ENCODE measurements around the gene RBM19. TPM values are rescaled to one million over a fixed set of nuclear protein-coding genes. Genes with fewer than 3 reads are reported as not detected.

The RBM19 gene
- total and polyA plus RNA-seq, 4 donors = 7.9 to 18.7 (median 9.0) TPM

DNA sequence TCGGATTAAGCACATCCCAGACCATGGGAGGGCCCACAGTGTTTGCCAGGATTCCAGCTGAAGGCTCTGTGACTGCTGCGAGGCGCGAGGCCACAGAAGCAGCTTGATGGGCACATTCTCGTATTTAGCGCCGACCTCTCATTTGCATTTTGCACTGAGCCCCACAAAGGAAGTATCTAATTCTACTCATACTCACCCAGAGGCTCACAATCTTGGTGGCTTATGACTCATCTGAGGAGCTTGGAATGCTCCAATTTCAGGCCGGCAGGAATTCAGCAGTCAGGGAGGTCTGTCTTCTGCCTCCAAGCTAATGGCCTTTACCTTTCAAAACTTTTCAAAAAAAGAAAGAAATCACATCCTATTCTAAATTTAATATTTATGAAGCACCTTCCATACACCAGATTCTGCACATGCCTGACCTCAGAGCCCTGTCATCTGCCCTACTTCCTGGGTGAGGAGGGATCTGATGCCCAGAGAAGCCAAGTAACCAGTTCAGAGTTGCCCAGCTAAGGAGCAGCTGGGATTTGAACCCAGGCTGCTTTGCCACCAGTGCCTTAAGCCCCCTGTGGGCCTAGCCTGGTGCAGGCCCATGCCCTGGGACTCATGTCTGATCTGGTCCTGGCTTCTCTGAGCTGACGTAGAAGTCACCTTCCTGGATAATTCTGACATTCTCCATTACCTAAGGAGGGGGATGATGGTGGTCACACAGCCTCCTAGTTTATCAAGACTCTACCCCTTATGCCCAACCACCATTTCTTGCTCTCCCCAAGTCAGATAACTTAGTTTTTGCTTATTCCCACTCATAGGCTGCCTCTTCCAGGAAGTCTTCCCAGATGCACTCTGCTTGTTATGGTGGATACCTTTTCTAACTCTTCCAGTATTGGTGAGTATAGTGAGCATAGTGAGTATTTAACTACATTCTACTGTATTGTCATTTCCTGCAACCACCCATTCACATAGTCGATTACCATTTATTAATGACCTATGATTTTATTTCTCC, 198.9 kb downstream of the RBM19 start:
- H3K27ac ChIP-seq (ENCODE audit: low read depth in 1 of 2, low read length in 2 of 2) = peak overlapping the region in 1 of 2 donors; percentile 17
- no peaks in the 10 kb centered on the region for H3K36me3 ChIP-seq (ENCODE audit: control insufficient read depth in 4 of 4, insufficient read depth in 3 of 4, low read depth in 1 of 4, low read length in 3 of 4)
- WGBS = 78% methylated on average over 10 of the region's 10 CpGs
- H3K4me1 ChIP-seq (ENCODE audit: control insufficient read depth in 4 of 4, insufficient read depth in 4 of 4, low read length in 3 of 4) = peaks cover 3 to 17% (median 10%) of the 10 kb centered on the region in 4 donors
- DNase-seq (ENCODE audit: low spot score) = no peak
- no peak overlapping the region for H3K4me3 ChIP-seq (ENCODE audit: low read depth in 1 of 3, low read length in 3 of 3)
- TF ChIP-seq, protein P1, sequence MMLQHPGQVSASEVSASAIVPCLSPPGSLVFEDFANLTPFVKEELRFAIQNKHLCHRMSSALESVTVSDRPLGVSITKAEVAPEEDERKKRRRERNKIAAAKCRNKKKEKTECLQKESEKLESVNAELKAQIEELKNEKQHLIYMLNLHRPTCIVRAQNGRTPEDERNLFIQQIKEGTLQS (IDR thresholded peaks at IDR 0.05) = no peak
- TF ChIP-seq FOXA1 (IDR thresholded peaks at IDR 0.05) = no peak
- no peak for TF ChIP-seq EGR1 (IDR thresholded peaks at IDR 0.05; ENCODE audit: low read depth in 2 of 2)
- TF ChIP-seq, protein P2, sequence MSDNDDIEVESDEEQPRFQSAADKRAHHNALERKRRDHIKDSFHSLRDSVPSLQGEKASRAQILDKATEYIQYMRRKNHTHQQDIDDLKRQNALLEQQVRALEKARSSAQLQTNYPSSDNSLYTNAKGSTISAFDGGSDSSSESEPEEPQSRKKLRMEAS (IDR thresholded peaks at IDR 0.05) = no peak
- TF ChIP-seq NR2F2 (IDR thresholded peaks at IDR 0.05) = no peak
- TF ChIP-seq, protein P3, sequence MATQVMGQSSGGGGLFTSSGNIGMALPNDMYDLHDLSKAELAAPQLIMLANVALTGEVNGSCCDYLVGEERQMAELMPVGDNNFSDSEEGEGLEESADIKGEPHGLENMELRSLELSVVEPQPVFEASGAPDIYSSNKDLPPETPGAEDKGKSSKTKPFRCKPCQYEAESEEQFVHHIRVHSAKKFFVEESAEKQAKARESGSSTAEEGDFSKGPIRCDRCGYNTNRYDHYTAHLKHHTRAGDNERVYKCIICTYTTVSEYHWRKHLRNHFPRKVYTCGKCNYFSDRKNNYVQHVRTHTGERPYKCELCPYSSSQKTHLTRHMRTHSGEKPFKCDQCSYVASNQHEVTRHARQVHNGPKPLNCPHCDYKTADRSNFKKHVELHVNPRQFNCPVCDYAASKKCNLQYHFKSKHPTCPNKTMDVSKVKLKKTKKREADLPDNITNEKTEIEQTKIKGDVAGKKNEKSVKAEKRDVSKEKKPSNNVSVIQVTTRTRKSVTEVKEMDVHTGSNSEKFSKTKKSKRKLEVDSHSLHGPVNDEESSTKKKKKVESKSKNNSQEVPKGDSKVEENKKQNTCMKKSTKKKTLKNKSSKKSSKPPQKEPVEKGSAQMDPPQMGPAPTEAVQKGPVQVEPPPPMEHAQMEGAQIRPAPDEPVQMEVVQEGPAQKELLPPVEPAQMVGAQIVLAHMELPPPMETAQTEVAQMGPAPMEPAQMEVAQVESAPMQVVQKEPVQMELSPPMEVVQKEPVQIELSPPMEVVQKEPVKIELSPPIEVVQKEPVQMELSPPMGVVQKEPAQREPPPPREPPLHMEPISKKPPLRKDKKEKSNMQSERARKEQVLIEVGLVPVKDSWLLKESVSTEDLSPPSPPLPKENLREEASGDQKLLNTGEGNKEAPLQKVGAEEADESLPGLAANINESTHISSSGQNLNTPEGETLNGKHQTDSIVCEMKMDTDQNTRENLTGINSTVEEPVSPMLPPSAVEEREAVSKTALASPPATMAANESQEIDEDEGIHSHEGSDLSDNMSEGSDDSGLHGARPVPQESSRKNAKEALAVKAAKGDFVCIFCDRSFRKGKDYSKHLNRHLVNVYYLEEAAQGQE (IDR thresholded peaks at IDR 0.05) = no peak
- TF ChIP-seq RAD21 (IDR thresholded peaks at IDR 0.05) = no peak
- no peak for TF ChIP-seq RXRA (IDR thresholded peaks at IDR 0.05)
- no peak for TF ChIP-seq HNF4A (conservative IDR thresholded peaks at IDR 0.05)
- TF ChIP-seq SP1 (IDR thresholded peaks at IDR 0.05) = no peak
- TF ChIP-seq JUND (IDR thresholded peaks at IDR 0.05) = no peak
- TF ChIP-seq GABPA (IDR thresholded peaks at IDR 0.05 in 1 of 2, conservative IDR thresholded peaks at IDR 0.05 in 1 of 2) = no peak
- TF ChIP-seq, protein P4, sequence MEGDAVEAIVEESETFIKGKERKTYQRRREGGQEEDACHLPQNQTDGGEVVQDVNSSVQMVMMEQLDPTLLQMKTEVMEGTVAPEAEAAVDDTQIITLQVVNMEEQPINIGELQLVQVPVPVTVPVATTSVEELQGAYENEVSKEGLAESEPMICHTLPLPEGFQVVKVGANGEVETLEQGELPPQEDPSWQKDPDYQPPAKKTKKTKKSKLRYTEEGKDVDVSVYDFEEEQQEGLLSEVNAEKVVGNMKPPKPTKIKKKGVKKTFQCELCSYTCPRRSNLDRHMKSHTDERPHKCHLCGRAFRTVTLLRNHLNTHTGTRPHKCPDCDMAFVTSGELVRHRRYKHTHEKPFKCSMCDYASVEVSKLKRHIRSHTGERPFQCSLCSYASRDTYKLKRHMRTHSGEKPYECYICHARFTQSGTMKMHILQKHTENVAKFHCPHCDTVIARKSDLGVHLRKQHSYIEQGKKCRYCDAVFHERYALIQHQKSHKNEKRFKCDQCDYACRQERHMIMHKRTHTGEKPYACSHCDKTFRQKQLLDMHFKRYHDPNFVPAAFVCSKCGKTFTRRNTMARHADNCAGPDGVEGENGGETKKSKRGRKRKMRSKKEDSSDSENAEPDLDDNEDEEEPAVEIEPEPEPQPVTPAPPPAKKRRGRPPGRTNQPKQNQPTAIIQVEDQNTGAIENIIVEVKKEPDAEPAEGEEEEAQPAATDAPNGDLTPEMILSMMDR (IDR thresholded peaks at IDR 0.05; ENCODE audit: low read depth, low read length, missing input control) = no peak
- no peak for TF ChIP-seq FOXA2 (IDR thresholded peaks at IDR 0.05)
- no peak for TF ChIP-seq TAF1 (conservative IDR thresholded peaks at IDR 0.05)
- no peak for TF ChIP-seq HNF4G (IDR thresholded peaks at IDR 0.05)
- TF ChIP-seq, protein P5, sequence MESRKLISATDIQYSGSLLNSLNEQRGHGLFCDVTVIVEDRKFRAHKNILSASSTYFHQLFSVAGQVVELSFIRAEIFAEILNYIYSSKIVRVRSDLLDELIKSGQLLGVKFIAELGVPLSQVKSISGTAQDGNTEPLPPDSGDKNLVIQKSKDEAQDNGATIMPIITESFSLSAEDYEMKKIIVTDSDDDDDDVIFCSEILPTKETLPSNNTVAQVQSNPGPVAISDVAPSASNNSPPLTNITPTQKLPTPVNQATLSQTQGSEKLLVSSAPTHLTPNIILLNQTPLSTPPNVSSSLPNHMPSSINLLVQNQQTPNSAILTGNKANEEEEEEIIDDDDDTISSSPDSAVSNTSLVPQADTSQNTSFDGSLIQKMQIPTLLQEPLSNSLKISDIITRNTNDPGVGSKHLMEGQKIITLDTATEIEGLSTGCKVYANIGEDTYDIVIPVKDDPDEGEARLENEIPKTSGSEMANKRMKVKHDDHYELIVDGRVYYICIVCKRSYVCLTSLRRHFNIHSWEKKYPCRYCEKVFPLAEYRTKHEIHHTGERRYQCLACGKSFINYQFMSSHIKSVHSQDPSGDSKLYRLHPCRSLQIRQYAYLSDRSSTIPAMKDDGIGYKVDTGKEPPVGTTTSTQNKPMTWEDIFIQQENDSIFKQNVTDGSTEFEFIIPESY (IDR thresholded peaks at IDR 0.05) = no peak
- TF ChIP-seq YY1 (IDR thresholded peaks at IDR 0.05) = no peak
- no peaks in the 10 kb centered on the region for H3K9me3 ChIP-seq (ENCODE audit: control insufficient read depth in 4 of 4, low read length in 3 of 4)
- H3K27me3 ChIP-seq (ENCODE audit: control insufficient read depth in 4 of 4, insufficient read depth in 4 of 4, low read length in 3 of 4) = no peaks in the 10 kb centered on the region
- peak overlapping the region in 1 of 2 donors; percentile 8 for H3K9ac ChIP-seq (ENCODE audit: low read depth in 1 of 2, low read length in 2 of 2)

Small RNA genes lying within 50 kb of the gene (small RNA-seq; reads per million reads assigned to genes)
- gene DYNLL1P4 = not detected
